Fibroblast of mammary gland (primary cell): ENCODE results near the gene SMIM22.
"Not testable (repeated sequence)": the region's sequence is repeated elsewhere in the genome, so short reads cannot be mapped to it uniquely, and the experiment has no call there.

Source experiments
- DNase-seq: peaks from one replicate; pipeline ENCODE4 v3.0.0-alpha.2; 2010; ENCODE audit warnings: low read depth
- H3K4me3 ChIP-seq: 2 replicates; pipeline ENCODE4 v1.5.1; 2011; ENCODE audit warnings: low read depth, mild to moderate bottlenecking, low read length, moderate library complexity; ENCODE audit not compliant: control insufficient read depth
- TF ChIP-seq, protein P1 (sequence below): conservative IDR thresholded peaks from 2 replicates; pipeline ENCODE4 v1.5.1; 2011; ENCODE audit warnings: low read depth, low read length, inconsistent platforms; ENCODE audit not compliant: control insufficient read depth, insufficient read depth

SMIM22 gene

GRCh38 chr16:4780235-4780634, 14.9 kb upstream of the SMIM22 start:
- H3K4me3 ChIP-seq = no peak overlapping the region
- TF ChIP-seq, protein P1, sequence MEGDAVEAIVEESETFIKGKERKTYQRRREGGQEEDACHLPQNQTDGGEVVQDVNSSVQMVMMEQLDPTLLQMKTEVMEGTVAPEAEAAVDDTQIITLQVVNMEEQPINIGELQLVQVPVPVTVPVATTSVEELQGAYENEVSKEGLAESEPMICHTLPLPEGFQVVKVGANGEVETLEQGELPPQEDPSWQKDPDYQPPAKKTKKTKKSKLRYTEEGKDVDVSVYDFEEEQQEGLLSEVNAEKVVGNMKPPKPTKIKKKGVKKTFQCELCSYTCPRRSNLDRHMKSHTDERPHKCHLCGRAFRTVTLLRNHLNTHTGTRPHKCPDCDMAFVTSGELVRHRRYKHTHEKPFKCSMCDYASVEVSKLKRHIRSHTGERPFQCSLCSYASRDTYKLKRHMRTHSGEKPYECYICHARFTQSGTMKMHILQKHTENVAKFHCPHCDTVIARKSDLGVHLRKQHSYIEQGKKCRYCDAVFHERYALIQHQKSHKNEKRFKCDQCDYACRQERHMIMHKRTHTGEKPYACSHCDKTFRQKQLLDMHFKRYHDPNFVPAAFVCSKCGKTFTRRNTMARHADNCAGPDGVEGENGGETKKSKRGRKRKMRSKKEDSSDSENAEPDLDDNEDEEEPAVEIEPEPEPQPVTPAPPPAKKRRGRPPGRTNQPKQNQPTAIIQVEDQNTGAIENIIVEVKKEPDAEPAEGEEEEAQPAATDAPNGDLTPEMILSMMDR = no peak
- DNase-seq = peak; percentile 36

DNA sequence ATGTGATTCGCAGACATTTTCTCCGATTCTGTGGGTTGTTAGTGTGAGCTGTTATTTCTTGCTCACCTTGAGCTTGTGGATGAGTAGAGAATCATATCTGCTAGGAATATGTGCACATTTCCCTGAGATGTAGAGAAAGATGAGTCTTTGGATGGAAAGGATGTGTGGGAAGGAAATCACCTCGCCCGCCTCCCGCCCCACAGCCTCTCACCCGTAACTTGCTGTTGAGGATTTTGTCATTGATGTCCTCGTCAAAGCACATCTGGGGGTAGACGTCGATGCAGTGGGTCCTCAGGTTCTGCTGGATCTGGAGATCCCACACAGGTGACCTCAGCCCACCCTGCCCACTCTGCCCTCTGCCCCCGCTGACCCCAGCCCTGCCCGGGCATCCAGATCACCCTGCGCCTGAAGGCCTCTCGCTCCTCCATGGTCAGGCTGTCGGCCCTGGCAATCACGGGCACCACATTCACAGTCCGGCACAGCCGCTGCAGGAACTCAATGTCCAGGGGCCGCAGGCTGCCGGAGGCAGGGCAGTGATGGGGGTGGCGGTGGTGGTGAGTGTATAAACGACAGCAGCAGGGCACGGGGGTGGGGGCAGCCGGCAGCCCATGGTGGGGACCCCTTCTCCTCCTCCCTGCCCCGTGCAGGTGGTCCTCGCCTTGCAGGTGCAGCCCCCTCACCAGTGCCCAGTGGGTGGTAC, 11.8 kb upstream of the SMIM22 start:
- no peak for DNase-seq
- H3K4me3 ChIP-seq = no peak overlapping the region
- TF ChIP-seq, protein P1 = no peak

DNA sequence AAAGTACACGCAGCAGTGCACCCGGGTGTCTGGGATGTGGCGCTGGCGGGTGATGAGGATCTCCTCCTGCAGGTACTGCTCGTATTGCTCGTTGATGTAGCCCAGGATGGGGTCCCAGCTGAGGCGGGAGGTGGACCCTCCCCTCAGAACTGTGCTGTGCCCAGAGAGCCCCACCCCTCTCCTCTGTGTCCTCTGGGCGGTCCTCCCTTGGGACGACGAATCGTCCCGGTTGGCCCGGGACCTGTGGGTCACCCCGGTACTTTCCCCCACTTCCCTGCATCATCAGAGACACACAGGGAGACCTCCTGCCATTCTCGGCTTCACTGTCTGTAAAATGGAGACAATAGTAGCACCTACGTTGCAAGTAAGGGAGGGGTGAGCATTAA, 11.2 kb upstream of the SMIM22 start:
- TF ChIP-seq, protein P1 = no peak
- H3K4me3 ChIP-seq = no peak overlapping the region
- no peak for DNase-seq

GRCh38 chr16:4784444-4784987, 10.7 kb upstream of the SMIM22 start:
- not testable (repeated sequence) for H3K4me3 ChIP-seq, DNase-seq

GRCh38 chr16:4785758-4786433, 9.3 kb upstream of the SMIM22 start:
- H3K4me3 ChIP-seq = no peak overlapping the region
- TF ChIP-seq, protein P1 = no peak
- no peak for DNase-seq

GRCh38 chr16:4787068-4787467, 8.1 kb upstream of the SMIM22 start:
- TF ChIP-seq, protein P1 = no peak
- DNase-seq = no peak
- no peak overlapping the region for H3K4me3 ChIP-seq

DNA sequence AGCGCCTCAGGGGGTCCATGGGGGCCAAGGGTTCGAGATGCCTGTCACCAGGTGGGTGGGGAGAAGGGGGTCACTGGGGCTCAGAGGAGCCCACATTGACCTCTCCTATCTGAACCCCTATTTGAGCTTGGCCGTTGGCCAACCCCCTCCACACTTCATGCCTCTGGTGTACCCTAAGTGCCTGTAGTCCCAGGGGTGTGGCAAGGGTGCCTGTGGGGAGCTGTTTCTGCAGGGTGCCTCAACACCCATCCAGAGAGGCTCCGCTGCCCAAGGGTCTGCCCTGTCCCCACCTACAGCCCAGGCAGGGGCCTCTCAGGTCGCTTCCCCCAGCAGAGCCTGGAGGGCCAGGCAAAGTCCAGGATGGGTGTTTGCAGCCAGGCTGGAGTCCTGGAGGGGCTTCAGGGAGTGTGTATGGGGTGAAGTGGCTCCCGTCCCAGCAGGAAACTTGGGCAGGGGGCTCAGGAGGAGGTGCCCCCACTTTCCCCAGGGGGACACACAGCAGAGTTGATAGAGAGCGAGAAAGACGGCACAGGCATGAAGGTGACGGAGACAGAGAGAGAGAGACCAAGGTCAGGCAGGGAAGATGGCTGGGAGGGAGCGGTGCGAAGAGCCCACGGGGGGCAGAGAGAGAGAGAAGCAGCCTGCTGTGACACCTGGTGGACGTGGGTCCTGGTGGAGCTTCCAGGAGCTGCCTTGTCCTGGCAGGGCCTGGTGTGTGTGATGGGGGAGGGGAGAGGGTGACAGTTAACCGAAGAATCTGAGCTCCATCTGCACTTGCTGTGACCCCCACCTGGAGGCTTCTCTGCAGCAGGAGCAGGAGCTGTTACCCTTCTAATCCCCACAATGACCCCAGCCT, 7.3 kb upstream of the SMIM22 start, which contains the start of gene SEPTIN12:
Gene SEPTIN12 (minus strand): TSS at position 719 of the 856 bp plus-strand sequence. CDS start 700 bp downstream, at position 19.
- H3K4me3 ChIP-seq = no peak within 1 kb of the TSS
- TF ChIP-seq, protein P1 = no peak
- no peak for DNase-seq
